ENCODE data around the gene CRISPLD2.
"Not testable (repeated sequence)": the region's sequence is repeated elsewhere in the genome, so short reads cannot be mapped to it uniquely, and the experiment has no call there.

CRISPLD2 gene

DNA sequence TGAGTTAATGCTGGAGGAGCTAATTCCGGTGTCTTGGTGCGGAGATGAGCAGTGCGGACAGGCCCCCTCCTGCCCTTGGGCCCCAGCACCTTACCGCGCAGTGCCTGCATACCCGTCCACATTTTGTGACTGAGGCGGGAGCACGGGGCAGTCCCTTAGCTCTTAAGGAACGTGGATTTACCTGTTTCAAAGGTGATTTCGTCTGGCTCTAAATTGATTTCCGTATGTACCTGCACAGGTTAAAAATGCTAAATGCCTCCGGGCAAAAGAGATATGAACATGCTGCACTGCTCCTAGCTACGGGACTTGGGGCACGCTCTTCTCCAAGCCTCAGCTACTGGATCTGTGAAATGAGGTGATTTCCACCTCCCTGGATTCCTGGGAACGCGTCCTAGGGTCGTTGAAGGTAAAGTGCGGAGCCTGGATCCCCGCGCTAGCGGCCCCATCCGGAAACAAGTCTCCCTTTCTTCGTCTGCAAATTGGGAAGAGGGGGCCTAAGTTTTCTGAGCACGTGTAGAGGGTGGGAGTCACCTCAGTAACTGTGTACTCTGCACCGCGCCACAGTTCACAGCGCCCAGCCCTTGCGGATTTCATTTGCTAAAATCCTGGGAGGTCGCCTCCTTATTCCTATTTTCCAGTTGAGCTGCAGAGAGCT lies 669 bp upstream of the CRISPLD2 start:
- peak overlapping the region; percentile 63 for H3K4me3 ChIP-seq (ENCODE audit: low read depth, low read length)
- no peak for DNase-seq (ENCODE audit: low read depth)

DNA sequence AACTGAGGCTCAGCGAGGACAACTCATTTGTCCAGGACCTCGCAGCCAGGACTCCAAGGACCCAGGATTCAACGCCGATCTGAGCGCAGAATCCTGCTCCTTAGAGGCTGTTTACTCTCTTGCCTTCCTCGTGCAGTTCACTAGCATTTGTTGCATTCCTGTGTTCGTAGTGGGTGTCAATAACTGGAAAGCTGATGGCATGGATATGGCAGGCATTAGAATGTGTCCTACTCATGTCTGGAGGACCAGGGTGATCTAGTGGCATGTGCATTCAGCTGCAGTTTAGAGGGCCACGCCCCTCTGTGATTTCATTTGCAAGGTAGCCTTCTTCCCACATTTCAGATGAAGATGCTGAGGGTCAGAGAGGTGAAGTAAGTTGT lies 510 bp downstream of the CRISPLD2 start:
- H3K4me3 ChIP-seq (ENCODE audit: low read depth, low read length), result peak overlapping the region; percentile 63

DNA sequence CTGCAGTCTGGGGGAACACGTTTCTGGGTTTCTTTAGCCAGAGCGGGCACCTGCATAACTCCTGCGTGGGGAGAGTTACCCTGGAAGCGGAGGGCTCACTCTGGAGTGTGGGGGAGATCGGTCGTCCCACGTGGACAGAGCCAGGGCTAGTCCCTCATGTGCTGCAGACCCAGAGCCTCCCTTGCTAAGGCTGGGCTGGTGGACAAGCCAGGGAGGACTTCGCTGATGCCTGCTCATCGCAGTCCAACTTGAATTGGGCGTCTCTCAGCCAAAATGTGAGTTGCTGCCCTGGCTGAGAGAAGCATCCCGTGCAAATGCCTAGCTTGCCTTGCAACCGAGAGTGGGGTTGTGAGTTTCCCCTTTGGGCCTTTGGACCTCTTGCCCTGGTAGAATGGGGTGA lies 986 bp downstream of the CRISPLD2 start:
- peak overlapping the region; percentile 63 for H3K4me3 ChIP-seq (ENCODE audit: low read depth, low read length)
- no peak for DNase-seq (ENCODE audit: low read depth)

More for the DNA sequence above, 510 bp downstream of the CRISPLD2 start:
- no peak for DNase-seq (ENCODE audit: low read depth)

DNA sequence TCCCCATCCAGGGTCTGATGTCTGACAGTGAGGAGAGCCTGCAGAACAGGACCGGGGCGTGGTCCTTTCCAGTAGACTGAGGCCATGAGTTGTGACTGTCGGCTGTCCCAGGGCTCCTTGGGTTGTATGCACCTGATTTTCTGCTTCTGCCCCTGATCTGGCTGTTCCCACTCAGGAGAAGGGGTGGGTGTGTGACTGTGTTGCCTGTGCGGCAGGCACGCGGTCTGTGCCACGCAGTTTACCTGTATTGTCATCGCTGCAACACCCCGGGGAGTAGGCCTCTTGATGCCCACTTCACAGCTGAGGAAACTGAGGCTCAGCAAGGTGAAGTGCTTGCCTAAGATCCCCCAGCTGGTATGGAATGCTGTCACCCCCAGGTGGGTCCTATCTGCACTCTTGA lies 1.4 kb downstream of the CRISPLD2 start:
- peak overlapping the region; percentile 63 for H3K4me3 ChIP-seq (ENCODE audit: low read depth, low read length)
- no peak for DNase-seq (ENCODE audit: low read depth)

DNA sequence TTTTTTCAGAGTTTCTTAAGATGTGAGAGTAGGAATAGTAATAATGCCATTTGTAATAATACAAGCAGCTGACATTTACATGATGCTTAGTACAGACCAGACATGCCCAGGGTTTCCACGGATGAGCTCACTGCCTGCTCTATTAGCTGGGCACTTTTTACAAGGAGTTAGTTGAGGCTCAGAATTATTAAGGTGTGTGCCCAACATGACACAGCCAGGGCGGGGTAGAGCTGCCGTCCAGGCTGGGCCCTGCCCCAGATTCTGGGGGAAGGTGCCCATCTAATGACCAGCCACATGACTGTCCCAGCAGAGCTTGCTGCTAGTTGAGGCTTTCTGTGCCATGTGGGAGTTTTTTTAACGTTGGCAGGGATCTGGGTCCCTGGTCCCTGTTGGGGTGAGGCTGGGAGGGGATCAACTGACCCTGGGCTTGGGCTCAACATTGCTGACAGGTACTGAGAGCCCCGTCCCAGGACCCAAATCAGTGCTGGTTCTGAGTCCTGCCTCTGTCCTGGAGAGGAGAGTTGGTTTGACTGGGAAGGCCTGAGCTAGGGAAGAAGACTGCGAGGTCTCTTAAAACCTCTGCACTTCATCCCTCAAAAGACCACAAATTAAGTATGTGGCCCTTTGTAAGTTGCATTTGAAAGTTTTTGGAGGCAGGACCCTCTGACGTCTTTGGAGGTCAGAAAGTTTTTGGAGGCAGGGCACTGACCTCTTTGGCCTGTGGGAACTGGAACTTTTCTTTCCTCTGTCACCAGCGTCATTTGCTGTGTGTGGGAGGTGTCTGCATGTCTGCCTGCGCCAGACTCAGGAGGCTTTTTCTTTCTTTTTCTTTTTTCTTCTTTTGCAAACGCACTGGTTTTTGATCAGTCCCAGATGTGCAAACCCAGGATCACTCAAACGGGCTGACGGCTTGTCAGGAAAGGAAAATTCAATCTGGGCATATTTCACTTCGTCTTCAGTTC lies 2.2 kb downstream of the CRISPLD2 start:
- DNase-seq (ENCODE audit: low read depth), result no peak
- peak overlapping the region; percentile 63 for H3K4me3 ChIP-seq (ENCODE audit: low read depth, low read length)

DNA sequence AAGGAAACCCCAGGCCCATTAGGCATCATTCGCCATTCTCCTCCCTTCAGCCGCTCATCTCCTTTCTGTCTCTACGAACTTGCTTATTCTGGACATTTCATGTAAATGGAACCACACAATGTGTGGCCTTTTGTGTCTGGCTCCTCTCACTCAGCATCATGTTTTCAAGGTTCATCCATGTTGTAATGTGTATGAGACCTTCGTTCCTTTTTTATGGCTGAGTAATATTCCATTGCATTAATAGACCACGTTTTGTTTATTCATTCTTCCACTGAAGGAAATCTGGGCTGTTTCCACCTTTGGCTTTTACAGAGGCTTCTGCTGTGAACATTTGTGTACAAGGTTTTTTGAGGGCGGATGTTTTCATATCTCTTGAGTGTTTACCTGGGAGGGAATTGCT lies 3.2 kb downstream of the CRISPLD2 start:
- no peak for DNase-seq (ENCODE audit: low read depth)
- no peak overlapping the region for H3K4me3 ChIP-seq (ENCODE audit: low read depth, low read length)

DNA sequence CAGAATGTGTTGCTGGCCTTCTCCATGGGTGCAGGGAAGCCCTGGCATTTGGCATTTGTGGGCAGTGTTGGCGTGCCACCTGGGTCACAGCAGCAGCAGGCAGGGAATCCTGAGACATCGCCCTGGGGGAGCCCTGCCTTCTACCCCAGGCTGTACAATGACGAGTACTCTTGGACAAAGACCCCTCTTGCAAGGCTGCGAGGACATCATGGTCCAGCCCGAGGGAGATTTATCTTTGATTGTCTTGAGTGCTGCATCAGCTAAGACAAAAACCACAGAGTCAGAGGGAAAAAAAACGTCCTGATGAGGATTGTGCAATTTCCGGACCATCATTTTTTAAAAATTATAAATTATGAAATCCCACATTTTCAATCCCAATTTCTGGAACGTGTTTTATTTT lies 3.7 kb downstream of the CRISPLD2 start:
- no peak for DNase-seq (ENCODE audit: low read depth)
- H3K4me3 ChIP-seq (ENCODE audit: low read depth, low read length), result no peak overlapping the region

DNA sequence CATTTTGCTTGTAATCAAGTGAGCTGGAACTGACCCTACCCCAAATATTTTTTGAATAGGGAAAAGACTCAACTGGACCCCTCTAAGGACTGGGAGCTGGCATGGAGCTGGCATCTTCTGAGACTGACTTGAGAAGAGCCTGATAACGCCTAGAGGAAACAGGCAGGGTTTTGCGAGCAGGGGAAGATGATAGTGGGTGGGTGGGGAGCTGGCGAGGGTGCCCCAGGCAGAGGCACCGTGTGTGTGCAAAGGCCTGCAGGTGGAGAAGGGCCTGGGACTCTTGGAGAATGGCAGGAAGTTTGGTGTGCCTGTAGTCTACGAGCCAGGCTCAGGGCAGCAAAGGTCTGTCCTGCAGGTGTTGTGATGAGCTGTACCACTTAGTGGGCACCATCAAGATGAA lies 4.1 kb downstream of the CRISPLD2 start:
- DNase-seq (ENCODE audit: low read depth), result no peak
- no peak overlapping the region for H3K4me3 ChIP-seq (ENCODE audit: low read depth, low read length)

DNA sequence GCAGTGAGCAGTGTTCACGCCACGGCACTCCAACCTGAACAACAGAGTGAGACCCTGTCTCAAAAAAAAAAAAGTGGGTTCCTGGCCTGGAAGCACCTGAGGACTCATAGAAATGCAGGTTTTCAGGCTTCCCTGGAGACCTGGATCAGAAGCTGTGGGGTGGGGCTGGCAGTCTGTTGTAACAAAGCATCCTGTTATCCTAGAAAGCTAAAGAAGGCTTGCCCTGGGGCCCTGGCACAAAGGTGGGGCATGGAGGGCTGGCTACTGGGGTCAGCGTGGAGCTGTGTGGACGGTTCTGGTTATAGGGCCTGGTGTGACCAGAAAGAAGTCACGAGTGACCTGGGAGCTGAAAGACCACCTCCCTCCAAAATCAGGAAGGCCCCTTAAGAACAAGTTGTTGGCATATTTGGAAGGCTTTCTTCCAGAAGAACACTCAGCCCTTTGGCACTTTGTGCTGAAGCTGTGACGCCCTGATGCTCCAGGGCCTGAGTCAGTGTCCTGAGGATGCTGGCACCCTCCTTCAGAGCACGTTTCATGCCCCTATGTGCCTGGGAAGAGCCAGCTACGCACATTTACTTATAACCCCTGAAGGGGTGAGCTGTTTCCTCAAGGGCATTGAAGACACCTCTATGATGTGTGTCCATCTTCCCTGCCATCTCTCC lies 6.2 kb downstream of the CRISPLD2 start:
- no peak for DNase-seq (ENCODE audit: low read depth)
- H3K4me3 ChIP-seq (ENCODE audit: low read depth, low read length), result no peak overlapping the region

DNA sequence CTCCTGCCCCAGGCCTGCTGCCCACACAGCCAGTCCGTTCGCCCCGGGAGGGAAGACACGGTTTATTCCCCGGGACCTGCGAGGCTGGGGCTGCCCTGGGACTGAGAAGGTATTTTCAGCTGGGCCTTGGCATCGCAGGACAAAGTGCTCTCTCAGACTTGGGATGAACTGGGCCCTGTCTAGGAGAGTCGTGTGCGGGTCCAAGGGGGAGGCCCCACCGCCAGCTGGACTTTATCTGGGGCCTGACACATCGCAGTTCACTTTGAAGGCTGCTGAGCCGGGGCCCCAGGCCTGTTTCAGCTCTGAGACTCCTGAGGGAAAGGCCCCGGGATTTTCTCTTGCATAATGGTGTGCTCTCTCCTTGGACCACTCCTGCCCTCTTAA lies 6.8 kb downstream of the CRISPLD2 start:
- DNase-seq (ENCODE audit: low read depth), result no peak
- no peak overlapping the region for H3K4me3 ChIP-seq (ENCODE audit: low read depth, low read length)

DNA sequence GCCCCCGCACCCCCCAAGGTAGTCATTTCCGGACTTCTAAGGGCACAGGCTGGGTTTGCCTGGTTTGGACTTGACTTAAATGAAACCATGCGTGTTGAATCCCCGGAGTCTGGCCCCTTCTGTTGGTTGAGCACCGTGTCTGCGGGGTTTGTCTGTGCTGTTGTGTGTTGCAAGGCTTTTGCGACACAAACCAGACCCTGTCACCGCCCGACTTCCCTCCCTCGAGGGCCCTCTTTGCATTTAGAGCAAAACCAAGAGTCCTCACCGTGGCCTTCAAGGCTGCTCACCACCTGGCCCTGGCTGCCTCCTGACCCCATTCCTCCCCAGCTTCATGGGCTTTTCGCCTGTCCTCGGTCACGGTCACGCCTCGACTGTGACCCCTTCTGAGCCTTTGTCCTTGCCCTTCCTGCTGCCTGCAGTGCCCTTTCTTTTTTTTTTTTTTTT lies 7.4 kb downstream of the CRISPLD2 start:
- no peak overlapping the region for H3K4me3 ChIP-seq (ENCODE audit: low read depth, low read length)
- DNase-seq (ENCODE audit: low read depth), result no peak

DNA sequence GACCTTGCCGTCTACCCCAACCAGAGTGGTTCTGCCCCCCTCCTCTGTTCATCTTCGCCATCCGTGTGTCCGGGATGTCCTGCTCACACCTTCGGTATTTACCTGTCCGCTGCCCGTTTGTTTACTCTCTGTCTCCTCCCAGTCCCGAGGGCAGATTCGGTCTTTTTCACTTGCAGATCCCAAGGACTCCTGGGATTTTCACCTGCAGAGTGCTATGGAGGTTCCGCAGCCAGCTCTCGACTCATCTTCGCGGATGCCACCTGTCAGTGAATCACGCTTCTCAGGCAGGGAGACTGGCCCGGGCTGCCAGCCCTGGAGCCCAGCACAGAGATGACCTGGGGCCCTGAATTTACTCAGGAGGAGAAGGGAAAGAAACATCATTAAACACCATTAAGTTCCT lies 8.1 kb downstream of the CRISPLD2 start:
- no peak overlapping the region for H3K4me3 ChIP-seq (ENCODE audit: low read depth, low read length)
- no peak for DNase-seq (ENCODE audit: low read depth)

DNA sequence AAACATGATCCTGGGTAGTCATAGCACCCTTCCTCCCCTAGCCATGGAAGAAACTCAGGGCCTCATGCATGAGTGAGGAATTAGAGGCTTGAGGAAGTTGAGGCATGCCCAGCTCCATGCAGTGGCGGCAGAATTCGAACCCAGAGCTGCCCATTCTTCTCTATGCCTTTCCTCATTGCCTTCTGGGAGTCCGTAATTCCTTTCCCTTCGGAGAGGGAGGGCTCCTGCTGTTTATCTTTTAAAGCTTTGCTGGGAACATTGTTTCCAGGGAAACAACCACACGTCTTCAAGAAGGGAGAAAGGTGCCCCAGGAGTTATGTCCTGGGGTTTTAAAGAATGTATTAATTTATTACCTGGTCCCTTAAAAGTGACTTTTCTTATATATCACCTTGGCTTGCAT lies 8.5 kb downstream of the CRISPLD2 start:
- DNase-seq (ENCODE audit: low read depth), result no peak
- no peak overlapping the region for H3K4me3 ChIP-seq (ENCODE audit: low read depth, low read length)

DNA sequence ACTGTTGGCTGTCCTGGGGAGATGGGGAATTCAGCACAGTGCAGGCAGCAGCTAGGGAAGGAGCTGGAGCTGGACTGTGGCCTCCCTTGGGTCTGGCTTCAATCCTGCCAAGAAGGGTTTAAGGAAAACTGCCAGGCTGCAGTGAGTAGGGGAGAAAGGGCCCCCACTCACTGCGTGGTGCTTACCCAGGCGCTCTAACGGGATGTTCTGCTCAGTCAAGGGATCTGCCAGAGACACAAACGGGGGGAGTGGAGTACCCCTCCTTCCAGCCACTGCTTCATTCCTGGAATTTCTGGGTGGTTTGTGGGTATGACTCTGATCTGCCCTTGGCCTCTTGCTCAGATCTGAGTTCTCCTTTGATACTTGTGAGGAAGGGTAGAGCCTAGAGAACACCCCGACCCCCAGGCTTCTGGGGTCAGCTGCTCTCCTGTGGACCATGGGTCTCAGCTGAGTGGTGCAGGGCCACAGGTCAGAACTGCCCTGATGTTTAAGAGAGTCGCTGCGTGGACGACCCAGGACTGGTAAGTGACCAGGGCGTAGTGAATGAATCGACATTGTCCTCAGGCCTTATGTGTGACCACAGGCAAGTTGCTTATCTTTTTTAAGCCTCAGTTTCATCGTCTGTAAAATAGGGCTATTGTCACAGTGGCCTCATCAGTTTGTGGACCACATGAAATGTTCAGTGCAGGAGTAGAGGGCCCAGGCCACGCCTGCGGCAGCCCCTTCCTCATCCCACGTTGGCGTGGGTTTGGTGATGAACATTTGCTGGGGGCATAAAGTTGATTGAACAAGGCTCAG lies 9.6 kb downstream of the CRISPLD2 start:
- peak; percentile 90 for DNase-seq (ENCODE audit: low read depth)
- H3K4me3 ChIP-seq (ENCODE audit: low read depth, low read length), result no peak overlapping the region

DNA sequence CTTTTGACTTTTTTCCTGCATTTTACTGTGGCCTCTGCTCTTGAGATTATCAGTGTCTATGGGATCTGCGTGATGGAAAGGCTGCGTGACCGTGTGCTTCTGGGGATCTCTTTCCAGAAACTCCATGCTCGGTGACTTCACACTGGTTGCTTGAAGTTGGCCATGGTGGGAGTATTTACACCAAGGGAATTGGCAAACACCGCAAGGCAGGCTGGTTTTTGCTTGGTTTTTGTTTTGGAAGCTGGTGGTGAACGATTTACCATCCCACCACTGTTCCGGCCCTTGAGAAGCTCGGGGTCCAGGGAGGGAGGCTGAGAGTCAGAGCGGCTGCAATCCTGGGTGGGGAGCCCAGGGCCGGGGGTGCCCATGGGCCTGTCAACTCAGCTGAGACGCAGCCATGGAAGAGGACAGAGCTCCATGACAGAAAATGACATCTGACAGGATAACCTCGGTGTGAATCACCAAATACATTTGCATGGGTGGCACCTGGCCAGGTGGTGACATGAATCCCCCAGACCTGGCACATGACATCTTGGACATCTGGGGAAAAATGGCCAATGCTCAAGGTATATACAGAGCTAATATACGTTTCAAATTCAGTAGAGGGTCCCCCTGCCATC lies 11.1 kb downstream of the CRISPLD2 start:
- no peak overlapping the region for H3K4me3 ChIP-seq (ENCODE audit: low read depth, low read length)
- no peak for DNase-seq (ENCODE audit: low read depth)

DNA sequence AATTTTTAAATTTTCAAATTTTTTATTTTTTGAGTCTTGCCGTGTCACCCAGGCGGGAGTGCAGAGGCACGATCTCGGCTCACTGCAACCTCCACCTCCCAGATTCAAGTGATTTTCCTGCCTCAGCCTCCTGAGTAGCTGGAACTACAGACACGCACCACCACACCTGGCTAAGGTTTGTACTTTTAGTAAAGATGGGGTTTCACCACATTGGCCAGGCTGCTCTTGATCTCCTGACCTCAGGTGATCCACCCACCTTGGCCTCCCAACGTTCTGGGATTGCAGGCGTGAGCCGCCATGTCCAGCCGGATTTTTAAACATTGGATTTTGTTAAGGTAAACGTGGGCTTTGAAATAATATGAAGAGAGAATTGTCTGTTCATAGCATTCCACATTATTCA lies 11.9 kb downstream of the CRISPLD2 start:
- not testable (repeated sequence) for H3K4me3 ChIP-seq (ENCODE audit: low read depth, low read length); DNase-seq (ENCODE audit: low read depth)

DNA sequence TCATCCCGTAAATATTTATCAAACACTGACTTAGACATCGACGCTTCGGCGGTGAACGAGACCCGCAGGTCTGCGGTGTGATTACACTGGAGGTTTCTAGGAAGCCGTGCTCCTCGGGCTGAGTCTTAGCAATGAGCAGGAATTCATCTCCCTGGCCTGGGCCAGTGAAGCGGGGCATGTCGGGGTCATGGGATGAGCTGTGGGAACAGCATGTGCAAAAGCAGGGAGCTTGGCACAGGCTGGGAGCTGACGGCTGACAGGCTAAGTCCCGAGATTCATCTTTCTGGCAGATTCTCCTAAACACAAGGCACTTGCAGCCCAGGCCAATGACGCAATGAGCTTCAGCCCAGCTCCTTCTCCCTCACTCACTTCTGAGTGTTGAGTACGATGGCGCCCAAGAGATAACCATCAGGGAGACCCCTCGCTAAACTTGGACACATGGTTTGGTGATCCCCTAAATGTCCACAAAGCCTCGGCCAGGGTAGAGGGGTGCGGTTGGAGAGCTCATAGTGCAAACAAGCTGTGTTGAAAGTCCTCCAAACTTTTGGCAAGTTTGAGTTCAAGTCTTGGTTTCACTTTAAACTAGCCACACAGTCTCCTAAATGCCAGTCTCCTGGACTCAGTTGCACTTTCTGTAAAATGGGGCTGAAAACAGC lies 12.8 kb downstream of the CRISPLD2 start:
- no peak overlapping the region for H3K4me3 ChIP-seq (ENCODE audit: low read depth, low read length)
- peak; percentile 100 for DNase-seq (ENCODE audit: low read depth)

DNA sequence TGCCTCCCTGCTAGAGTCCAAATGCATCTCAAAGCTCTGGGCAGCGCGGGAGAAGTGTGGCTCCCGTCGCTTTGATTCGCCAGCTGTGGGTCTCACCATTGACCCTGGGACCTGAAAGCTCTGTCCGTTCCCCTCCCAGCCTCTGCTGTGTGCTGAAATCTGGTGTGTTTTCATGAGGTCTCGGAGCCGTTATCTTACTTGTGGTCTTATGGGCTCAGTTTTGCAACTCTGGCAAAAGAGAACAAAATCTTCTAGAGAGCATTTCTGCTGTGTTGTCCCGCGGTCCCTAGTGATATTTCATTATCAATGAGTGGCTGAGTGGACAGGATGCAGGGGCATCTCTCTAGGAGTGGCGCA lies 13.3 kb downstream of the CRISPLD2 start:
- H3K4me3 ChIP-seq (ENCODE audit: low read depth, low read length), result no peak overlapping the region

More for the DNA sequence above, 13.3 kb downstream of the CRISPLD2 start:
- no peak for DNase-seq (ENCODE audit: low read depth)
